ENCODE results near the gene TPM2.

Gene TPM2

DNA sequence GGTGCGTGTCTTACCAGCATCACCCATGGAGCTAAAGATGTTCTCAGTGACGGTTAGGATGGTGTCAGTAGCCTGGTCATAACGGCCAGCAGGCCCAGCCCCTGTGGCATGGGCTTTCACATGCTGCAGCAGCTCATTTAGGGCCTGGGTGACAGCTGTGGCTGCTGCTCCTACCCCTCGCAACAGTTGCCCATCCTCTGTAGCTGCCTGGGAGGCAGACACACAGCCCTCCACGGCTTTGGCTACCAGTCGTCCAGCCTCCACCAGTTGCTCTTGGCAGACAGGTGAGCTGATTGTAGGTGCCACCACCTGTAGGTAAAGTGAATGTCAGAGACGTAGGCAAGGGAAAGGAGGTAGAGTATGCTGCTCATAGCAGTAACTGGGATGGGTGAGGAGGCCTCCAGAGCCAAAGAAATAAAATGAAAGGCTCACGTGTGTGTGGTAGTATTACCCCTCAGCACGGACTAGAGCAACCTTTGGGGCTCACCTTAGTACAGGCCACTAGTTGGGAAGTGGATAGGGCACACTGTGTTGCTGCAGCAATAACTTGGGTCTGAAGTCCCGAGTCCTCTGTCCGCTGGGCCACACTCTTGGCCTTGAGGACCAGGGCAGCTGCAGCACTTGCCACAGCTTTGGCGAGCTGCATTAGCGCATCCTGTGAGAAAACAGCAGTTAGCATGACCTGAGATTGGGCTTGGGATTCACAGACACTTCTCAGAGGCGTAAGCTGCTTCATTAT lies 27.6 kb upstream of the TPM2 start:
- Histone ChIP-seq H3K9me3 (peaks cover 6% of the 10 kb centered on the region), H3K4me3 (ENCODE audit: low read depth in 1 of 2, low read length in 1 of 2) (no peak overlapping the region), H3K27ac (no peak overlapping the region), H3K4me1 (ENCODE audit: control insufficient read depth in 1 of 2, insufficient read depth in 1 of 2, low read depth in 1 of 2, low read length in 1 of 2) (no peaks in the 10 kb centered on the region), H3K36me3 (peaks cover 100% of the 10 kb centered on the region), H3K27me3 (no peaks in the 10 kb centered on the region)
- TF ChIP-seq CTCF (IDR thresholded peaks at IDR 0.05): no peak

DNA sequence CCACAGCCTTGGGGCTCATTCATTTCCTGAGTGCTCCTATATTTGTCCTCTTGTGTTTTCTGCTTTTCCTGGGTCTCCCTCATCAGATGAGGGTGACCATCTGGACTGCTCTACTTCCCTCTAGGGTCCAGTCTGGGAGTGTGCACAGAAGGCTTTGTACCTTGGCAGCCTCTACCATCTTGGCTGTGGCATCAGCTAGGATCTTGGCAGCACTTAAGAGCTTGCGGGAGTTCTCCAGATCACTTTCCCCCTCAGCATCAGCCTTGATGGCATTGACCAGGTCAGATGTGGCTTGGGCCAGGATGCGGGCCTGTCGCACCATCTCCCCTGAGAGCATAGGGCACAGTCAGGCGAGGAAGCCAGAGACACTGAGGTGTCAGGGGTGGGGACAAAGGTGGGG lies 26.5 kb upstream of the TPM2 start:
- no peak overlapping the region for H3K27ac ChIP-seq

DNA sequence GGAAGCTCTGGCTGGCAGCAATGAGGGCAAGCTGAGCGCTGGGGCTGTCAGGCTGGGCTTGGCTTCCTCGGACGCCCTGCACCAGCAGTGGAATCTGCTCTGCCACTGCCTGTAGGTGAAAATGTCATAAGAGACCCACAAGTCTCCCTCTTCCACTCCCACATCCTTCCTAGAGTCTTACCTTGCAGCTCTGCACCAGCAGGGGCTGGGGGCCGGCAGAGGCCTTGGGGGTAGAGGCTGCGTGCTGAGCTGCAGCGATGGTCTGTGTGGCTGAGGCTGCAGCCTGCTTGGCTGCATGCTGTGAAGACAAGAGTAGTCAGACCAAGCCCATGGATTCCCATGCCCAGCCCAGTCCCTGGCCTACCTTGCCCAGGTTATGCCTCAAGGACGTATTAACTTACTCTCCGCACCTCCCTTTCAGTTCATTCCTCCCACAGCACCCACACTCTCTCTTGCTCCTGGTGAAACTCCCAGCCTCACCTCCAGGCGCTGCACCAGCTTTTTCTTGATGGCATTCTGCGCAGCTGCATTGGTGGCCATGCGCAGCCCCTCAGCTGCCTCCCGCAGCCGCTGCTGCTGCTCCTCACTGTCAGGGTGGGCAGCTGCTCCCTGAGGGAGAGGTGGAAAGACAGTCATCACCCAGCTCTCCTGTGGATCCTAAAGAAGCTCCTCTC lies 25.0 kb upstream of the TPM2 start:
- Histone ChIP-seq H3K9me3 (peaks cover 12% of the 10 kb centered on the region), H3K4me1 (ENCODE audit: control insufficient read depth in 1 of 2, insufficient read depth in 1 of 2, low read depth in 1 of 2, low read length in 1 of 2) (no peaks in the 10 kb centered on the region), H3K36me3 (peaks cover 100% of the 10 kb centered on the region), H3K27me3 (no peaks in the 10 kb centered on the region), H3K27ac (no peak overlapping the region), H3K4me3 (ENCODE audit: low read depth in 1 of 2, low read length in 1 of 2) (no peak overlapping the region)
- TF ChIP-seq CTCF (IDR thresholded peaks at IDR 0.05): no peak

More for the DNA sequence above, 26.5 kb upstream of the TPM2 start:
- TF ChIP-seq CTCF (IDR thresholded peaks at IDR 0.05): no peak
- Histone ChIP-seq H3K4me1 (ENCODE audit: control insufficient read depth in 1 of 2, insufficient read depth in 1 of 2, low read depth in 1 of 2, low read length in 1 of 2) (no peaks in the 10 kb centered on the region), H3K9me3 (peaks cover 6% of the 10 kb centered on the region), H3K36me3 (peaks cover 100% of the 10 kb centered on the region), H3K27me3 (no peaks in the 10 kb centered on the region), H3K4me3 (ENCODE audit: low read depth in 1 of 2, low read length in 1 of 2) (no peak overlapping the region)

DNA sequence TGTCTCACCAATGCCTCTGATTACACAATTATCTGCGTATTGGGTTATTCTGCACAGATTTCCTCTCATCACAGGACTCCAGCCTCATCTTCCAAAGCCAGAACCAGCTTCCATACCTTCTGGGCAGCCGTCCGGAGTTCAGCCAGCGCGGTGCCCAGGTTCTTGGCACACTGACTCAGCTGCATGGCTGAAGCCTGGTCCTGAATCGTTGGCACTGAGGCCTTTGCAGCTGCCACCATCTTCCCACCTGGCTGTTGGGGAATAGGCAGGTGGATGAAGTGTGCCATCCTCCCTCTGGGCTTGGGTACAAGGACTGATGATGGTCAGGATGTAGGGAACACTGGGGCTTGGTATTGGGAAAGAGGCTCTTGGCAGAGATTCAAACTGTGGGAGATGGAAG lies 24.4 kb upstream of the TPM2 start:
- no peak overlapping the region for H3K27ac ChIP-seq
- H3K4me3 ChIP-seq (ENCODE audit: low read depth in 1 of 2, low read length in 1 of 2): no peak overlapping the region
- H3K27me3 ChIP-seq: no peaks in the 10 kb centered on the region
- TF ChIP-seq CTCF (IDR thresholded peaks at IDR 0.05): no peak
- no peaks in the 10 kb centered on the region for H3K4me1 ChIP-seq (ENCODE audit: control insufficient read depth in 1 of 2, insufficient read depth in 1 of 2, low read depth in 1 of 2, low read length in 1 of 2)
- H3K9me3 ChIP-seq: peaks cover 12% of the 10 kb centered on the region
- peaks cover 100% of the 10 kb centered on the region for H3K36me3 ChIP-seq

DNA sequence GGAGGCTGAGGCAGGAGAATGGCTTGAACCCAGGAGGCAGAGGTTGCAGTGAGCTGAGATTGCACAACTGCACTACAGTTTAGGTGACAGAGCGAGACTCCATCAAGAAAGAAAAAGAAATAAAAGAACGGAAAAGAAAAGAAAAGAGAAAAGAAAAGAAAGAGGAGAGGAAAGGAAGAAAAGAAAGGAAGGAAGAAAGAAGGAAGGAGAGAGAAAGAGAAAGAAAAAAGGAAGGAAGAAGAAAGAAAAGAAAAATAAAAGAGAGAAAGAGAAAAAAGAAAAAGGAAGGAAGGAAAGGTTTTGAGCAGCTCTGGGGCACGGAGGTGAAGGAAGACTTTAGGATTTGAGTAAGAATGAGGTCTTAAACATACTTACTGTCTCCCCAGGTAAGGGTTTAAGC lies 23.9 kb upstream of the TPM2 start:
- Histone ChIP-seq H3K4me1 (ENCODE audit: control insufficient read depth in 1 of 2, insufficient read depth in 1 of 2, low read depth in 1 of 2, low read length in 1 of 2) (no peaks in the 10 kb centered on the region), H3K4me3 (ENCODE audit: low read depth in 1 of 2, low read length in 1 of 2) (no peak overlapping the region), H3K27ac (no peak overlapping the region), H3K27me3 (no peaks in the 10 kb centered on the region), H3K36me3 (peaks cover 100% of the 10 kb centered on the region), H3K9me3 (peaks cover 12% of the 10 kb centered on the region)
- TF ChIP-seq CTCF (IDR thresholded peaks at IDR 0.05): no peak
